ENCODE measurements around the gene ZCCHC8.
"Not testable (repeated sequence)": the region's sequence is repeated elsewhere in the genome, so short reads cannot be mapped to it uniquely, and the experiment has no call there.

DNA sequence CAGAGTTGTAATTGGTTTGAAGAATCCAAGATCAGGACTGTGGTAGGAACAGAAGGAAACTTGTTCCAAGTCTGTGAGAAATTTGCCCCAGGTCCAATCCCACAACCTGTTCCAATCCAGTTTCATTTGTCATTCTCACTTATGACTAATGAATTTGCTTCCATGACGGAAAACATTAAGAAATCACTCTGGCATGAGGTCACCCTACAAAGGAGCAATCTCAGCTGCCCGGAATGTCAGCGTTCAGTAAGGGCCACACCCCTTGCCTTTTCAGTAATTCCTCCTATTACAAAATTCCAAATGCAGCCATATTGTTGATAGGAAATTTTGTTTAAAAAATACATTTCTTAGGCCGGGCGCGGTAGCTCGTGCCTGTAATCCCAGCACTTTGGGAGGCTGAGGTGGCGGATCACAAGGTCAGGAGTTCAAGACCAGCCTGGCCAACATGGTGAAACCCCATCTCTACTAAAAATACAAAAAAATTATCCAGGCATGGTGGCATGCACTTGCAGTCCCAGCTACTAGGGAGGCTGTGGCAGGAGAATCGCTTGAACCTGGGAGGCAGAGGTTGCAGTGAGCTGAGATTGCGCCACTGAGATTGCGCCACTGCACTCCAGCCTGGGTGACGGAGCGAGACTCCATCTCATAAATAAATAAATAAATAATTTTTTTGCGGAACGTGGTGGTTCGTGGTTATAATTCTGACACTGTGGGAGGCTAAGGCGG, 36.3 kb downstream of the ZCCHC8 start:
- TF ChIP-seq, protein P1, sequence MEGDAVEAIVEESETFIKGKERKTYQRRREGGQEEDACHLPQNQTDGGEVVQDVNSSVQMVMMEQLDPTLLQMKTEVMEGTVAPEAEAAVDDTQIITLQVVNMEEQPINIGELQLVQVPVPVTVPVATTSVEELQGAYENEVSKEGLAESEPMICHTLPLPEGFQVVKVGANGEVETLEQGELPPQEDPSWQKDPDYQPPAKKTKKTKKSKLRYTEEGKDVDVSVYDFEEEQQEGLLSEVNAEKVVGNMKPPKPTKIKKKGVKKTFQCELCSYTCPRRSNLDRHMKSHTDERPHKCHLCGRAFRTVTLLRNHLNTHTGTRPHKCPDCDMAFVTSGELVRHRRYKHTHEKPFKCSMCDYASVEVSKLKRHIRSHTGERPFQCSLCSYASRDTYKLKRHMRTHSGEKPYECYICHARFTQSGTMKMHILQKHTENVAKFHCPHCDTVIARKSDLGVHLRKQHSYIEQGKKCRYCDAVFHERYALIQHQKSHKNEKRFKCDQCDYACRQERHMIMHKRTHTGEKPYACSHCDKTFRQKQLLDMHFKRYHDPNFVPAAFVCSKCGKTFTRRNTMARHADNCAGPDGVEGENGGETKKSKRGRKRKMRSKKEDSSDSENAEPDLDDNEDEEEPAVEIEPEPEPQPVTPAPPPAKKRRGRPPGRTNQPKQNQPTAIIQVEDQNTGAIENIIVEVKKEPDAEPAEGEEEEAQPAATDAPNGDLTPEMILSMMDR (IDR thresholded peaks at IDR 0.05), result not testable (repeated sequence)
- peak; percentile 47 to 88 for TF ChIP-seq POLR2AphosphoS5 (IDR thresholded peaks at IDR 0.05)
- not testable (repeated sequence) for TF ChIP-seq POLR2A (IDR thresholded peaks at IDR 0.05)

Measured in upper lobe of left lung (tissue), 4 donors.